HAP-1 (cell line): ENCODE data around the gene PLPPR1.

Source experiments
- DNase-seq, 2 experiments: peaks; one replicate each; pipeline ENCODE4 v3.0.0-alpha.2; 2016 to 2020; ENCODE audit warnings: low spot score in 2 of 2
- H3K27me3 ChIP-seq: fragments of 250-450 bp; sonication (Bioruptor Pico); 2 replicates; pipeline ENCODE4 v1.5.1; 2020; ENCODE audit warnings: low read depth, mild to moderate bottlenecking, moderate library complexity
- H3K36me3 ChIP-seq: fragments of 250-450 bp; sonication (Bioruptor Pico); replicated peaks from 2 replicates; pipeline ENCODE4 v1.5.1; 2020; ENCODE audit warnings: mild to moderate bottlenecking
- H3K4me1 ChIP-seq: fragments of 250-450 bp; sonication (Bioruptor Pico); 2 replicates; pipeline ENCODE4 v1.5.1; 2020; ENCODE audit warnings: mild to moderate bottlenecking
- H3K4me3 ChIP-seq: fragments of 250-450 bp; sonication (Bioruptor Pico); 2 replicates; pipeline ENCODE4 v1.5.1; 2020; ENCODE audit warnings: mild to moderate bottlenecking, moderate library complexity
- H3K9me3 ChIP-seq: fragments of 250-450 bp; sonication (Bioruptor Pico); 2 replicates; pipeline ENCODE4 v1.5.1; 2020; ENCODE audit warnings: mild to moderate bottlenecking, moderate library complexity
- in situ Hi-C: fragments of 300-500 bp; cut with MboI; formaldehyde crosslinking; loops from 3 replicates; pipeline ENCODE4 v1.14.3; 2020; ENCODE audit warnings: low sequenced_read_pairs, inconsistent platforms, mixed read lengths

The PLPPR1 gene

DNA sequence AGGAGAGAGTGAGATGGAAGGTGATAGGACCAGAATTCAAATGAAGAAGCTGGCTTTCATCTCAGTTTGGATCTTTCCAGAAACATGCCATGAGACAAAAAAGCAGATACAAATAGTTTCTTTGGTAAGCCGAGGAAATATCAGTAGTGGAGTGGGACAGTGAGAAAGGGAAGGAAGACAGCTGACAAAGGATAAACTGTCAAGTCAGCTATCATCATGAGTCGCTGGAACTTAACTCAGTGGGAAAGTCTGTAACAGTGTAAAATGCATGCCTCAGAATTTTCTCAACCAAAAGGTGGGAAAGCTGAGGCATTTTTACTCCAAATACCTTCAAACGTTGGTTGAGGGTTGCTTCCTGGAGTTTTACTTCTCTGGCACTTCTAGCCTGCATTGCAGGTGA is 129.8 kb downstream of the PLPPR1 start:
- in situ Hi-C loops = loop anchor here (10.0 kb wide), 1 partner anchor 64 kb away; no protein-coding TSS in a partner anchor

DNA sequence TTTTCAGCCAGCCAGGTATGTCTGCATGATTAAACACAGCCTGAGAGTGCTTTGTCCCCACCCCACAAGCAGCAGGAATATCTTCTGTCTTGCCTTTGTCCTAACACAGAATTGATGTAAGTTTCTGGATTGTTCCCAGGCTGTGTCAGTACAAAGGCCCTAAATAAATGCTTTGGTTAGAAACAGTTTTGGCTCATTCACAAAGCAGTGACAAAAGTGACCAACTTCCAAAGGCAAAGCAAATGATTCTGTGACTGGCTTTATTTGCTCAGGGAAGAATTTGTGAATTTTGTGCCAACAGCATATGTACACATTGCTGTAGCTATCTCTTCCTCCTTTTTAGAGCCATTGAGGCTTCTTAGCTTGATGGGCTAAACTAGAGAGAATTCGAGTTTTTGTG is 133.7 kb downstream of the PLPPR1 start:
- H3K27me3 ChIP-seq = no peaks in the 10 kb centered on the region; the same call in 1 of the 2 replicates
- no peaks in the 10 kb centered on the region for H3K36me3 ChIP-seq
- no peaks in the 10 kb centered on the region for H3K4me1 ChIP-seq
- no peak for DNase-seq
- H3K9me3 ChIP-seq = no peaks in the 10 kb centered on the region
- in situ Hi-C loops = no loop called here
- no peak overlapping the region for H3K4me3 ChIP-seq

More for the DNA sequence above, 129.8 kb downstream of the PLPPR1 start:
- Histone ChIP-seq H3K4me1 (no peaks in the 10 kb centered on the region), H3K27me3 (no peaks in the 10 kb centered on the region), H3K36me3 (no peaks in the 10 kb centered on the region), H3K4me3 (no peak overlapping the region), H3K9me3 (no peaks in the 10 kb centered on the region)
- DNase-seq = no peak

DNA sequence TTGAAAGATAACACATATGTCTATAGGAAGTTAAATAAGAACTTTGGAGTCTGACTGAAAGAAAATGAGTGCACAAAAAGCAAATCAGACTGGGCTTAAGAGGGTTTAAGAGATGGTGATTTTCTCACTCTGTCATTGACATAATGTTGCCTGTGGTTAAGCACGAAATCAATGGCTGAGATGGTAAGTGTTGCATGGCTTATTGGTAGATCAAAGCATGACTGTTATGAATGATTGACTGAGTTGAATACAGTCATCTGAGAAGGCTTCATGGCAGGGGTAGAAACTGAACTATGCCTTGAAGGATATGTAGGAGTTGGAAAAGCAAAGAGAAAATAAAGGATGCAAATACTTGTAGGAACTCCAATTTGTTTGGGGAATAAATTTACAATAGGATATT is 136.6 kb downstream of the PLPPR1 start:
- in situ Hi-C loops = no loop called here
- Histone ChIP-seq H3K4me1 (no peaks in the 10 kb centered on the region), H3K27me3 (no peaks in the 10 kb centered on the region; the same call in 1 of the 2 replicates), H3K4me3 (no peak overlapping the region), H3K9me3 (no peaks in the 10 kb centered on the region), H3K36me3 (no peaks in the 10 kb centered on the region)
- DNase-seq = no peak

DNA sequence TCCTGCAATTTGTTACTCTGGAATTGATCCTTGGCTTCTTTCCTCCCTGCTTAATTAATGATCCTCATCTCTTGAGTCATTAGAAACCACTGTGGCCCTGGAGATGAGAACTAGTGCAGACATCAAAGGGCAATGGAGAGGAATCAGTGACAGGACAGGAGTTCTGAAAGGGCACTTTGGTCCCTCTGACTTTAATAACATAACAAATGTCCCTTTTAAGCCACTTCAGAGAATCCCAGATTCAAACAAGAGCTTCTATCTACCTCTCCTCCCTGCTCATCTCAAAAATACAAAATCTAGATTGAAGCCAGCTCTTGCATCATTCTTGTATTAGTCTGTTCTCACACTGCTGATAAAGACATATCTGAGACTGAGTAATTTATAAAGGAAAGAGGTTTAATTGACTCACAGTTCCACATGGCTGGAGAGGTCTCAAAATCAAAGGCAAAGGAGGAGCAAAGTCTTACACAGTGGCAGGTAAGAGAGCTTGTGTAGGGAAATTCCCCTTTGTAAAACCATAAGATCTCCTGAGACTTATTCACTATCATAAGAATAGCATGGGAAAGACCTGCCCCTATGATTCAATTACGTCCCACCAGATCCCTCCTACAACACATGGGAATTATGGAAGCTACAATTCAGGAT is 139.1 kb downstream of the PLPPR1 start:
- Histone ChIP-seq H3K4me1 (no peaks in the 10 kb centered on the region), H3K4me3 (no peak overlapping the region), H3K36me3 (no peaks in the 10 kb centered on the region), H3K9me3 (no peaks in the 10 kb centered on the region), H3K27me3 (no peaks in the 10 kb centered on the region; the same call in 1 of the 2 replicates)
- in situ Hi-C loops = no loop called here
- DNase-seq = no peak

DNA sequence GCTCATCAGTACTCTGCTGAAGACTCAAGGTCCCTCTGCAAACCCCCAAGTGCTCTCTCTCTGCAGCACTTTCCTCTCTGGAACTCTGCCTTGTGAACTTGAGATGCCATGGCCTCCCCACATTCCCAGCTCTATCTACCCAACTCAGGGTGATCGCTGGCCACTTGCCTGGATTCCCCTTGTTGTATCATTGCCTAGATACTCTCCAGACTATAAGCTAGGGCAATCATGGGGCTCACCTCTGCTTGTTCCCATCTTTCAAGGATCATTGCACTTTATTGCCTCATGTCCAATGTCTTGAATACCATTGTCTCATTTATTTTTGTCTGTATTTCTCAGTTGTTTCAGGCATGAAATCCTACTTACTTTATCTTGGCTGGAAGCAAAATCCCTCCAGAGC is 144.1 kb downstream of the PLPPR1 start:
- Histone ChIP-seq H3K4me3 (no peak overlapping the region), H3K4me1 (no peaks in the 10 kb centered on the region), H3K9me3 (no peaks in the 10 kb centered on the region), H3K27me3 (no peaks in the 10 kb centered on the region), H3K36me3 (no peaks in the 10 kb centered on the region)
- in situ Hi-C loops = no loop called here
- no peak for DNase-seq

DNA sequence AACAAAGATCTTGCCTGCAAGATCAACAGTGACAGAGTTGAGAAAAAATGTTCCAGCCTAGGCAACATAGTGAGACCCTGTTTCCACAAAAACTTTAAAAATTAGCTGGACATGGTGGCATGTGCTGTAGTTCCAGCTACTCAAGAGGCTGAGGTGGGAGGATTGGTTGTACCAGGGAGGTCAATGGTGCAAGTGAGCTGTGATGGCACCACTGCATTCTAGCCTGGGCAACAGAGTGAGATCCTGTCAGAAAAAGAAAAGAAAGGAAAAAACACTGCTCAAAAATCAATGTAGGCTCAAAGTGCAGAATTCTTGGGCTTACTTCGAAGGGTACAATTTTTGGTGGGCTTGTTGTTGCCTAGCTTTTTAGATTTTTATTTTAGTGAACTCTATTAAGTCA is 145.4 kb downstream of the PLPPR1 start:
- no peaks in the 10 kb centered on the region for H3K4me1 ChIP-seq
- H3K4me3 ChIP-seq = no peak overlapping the region
- H3K27me3 ChIP-seq = no peaks in the 10 kb centered on the region
- H3K36me3 ChIP-seq = no peaks in the 10 kb centered on the region
- in situ Hi-C loops = no loop called here
- no peaks in the 10 kb centered on the region for H3K9me3 ChIP-seq
- no peak for DNase-seq

DNA sequence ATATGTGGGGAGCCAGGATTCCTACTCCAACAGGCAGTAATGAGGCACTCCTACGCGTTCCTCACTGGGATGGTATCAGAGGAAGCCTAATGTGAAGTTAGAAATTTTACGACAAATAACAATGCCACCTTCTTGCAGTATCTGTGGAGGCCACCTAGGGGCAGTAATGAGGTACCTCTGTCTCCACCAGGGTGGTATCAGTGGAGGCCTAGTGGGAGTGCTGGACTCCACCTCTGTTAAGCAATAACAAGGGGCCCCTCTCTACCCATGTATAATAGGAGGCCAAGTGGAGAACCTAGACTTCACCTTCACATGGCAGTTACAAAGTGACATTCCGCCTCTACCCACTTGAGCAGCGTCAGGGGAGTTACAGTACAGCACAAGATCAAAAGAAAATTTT is 147.9 kb downstream of the PLPPR1 start:
- no peaks in the 10 kb centered on the region for H3K4me1 ChIP-seq
- no peaks in the 10 kb centered on the region for H3K36me3 ChIP-seq
- H3K9me3 ChIP-seq = no peaks in the 10 kb centered on the region
- no peaks in the 10 kb centered on the region for H3K27me3 ChIP-seq
- in situ Hi-C loops = no loop called here
- no peak overlapping the region for H3K4me3 ChIP-seq
- DNase-seq = peak in 1 of 2 experiments; percentile 29

DNA sequence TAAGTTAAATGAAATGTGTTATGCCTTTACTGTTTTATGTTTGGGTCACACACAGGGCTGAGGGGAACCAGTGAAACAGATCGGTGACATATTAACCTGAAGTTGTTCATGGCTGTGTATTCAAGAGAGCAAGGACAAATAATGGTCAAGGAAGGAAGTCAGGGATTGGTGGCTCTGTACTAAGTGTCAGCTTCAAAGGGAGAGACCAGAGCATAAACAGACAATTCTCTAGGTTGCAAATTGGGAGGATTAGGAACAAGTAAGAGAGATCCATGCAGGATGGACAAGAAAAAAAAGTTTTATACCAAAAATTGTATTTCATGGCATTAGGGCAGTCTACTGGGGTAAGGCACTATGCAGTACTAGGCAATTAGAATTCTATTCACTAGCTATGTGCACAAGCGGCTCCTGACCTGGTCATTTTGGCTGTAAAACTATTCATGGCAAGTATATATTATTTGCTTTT is 156.3 kb downstream of the PLPPR1 start:
- H3K36me3 ChIP-seq = no peaks in the 10 kb centered on the region
- no peaks in the 10 kb centered on the region for H3K4me1 ChIP-seq
- in situ Hi-C loops = no loop called here
- H3K9me3 ChIP-seq = no peaks in the 10 kb centered on the region
- peaks cover 15% of the 10 kb centered on the region for H3K27me3 ChIP-seq
- H3K4me3 ChIP-seq = no peak overlapping the region
- no peak for DNase-seq

DNA sequence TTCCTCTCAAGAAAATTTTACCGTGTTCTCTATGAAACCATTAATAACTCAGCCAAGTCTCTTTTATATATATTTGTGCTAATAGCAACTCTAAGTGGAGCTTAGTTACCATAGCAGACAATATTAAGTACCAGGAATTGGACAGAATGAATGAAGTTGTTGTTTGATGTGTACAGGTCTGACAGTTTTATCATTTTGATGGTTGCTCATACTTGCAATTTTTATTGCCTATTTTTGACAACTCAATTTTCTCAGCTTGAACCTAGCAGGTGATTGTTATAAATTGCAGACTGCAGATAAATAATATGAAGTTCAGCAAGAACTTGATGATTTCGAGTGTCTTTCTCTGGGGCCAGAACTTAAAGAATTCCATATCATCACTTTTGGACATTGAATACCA is 163.2 kb downstream of the PLPPR1 start:
- H3K27me3 ChIP-seq = peaks cover 4% of the 10 kb centered on the region
- no peak overlapping the region for H3K4me3 ChIP-seq
- in situ Hi-C loops = no loop called here
- no peaks in the 10 kb centered on the region for H3K4me1 ChIP-seq
- no peaks in the 10 kb centered on the region for H3K36me3 ChIP-seq
- H3K9me3 ChIP-seq = no peaks in the 10 kb centered on the region
- no peak for DNase-seq

DNA sequence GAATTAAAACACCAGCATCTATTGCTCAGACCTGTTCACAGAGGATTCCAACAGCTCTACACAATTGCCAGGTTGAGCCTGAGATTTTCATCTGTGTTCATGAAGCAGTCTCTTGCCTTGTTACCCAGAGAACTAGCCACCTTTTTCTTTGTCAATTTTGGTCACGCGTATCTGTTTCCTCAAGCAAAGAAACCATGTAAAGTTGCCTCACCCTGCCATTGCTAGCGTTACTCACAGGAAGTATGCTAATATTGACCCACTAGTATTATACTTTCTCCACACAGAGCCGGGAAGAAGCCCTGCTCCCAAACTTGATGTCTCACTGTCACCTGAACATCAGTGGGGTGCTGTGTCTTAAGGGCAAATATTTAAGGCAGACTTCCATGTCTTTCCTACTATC is 168.5 kb downstream of the PLPPR1 start:
- in situ Hi-C loops = no loop called here

DNA sequence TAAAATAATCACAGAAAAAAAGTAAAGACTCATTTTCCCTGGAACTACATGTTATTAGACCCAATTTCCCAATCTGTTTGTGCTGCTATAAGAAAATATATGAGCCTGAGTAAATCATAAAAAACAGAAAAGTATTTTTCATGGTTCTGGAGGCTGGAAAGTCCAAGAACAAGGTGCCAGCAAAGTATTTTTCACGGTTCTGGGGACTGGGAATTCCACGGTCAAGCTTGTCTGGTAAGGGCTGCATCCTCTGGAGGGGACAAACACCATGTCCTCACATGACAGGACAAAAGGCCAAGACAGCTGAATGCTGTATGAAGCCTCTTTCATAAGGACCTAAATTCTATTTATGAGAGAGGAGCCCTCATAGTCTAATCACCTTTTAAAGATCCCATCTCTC is 172.3 kb downstream of the PLPPR1 start:
- in situ Hi-C loops = no loop called here
- Histone ChIP-seq H3K36me3 (no peaks in the 10 kb centered on the region), H3K4me1 (no peaks in the 10 kb centered on the region), H3K9me3 (no peaks in the 10 kb centered on the region), H3K4me3 (no peak overlapping the region), H3K27me3 (0 out of 2 replicates have a peak, but pooled peaks cover 2% of the 10 kb centered on the region)
- DNase-seq = no peak

More for the DNA sequence above, 168.5 kb downstream of the PLPPR1 start:
- Histone ChIP-seq H3K4me1 (no peaks in the 10 kb centered on the region), H3K36me3 (no peaks in the 10 kb centered on the region), H3K27me3 (no peaks in the 10 kb centered on the region), H3K4me3 (no peak overlapping the region), H3K9me3 (no peaks in the 10 kb centered on the region)
- no peak for DNase-seq

DNA sequence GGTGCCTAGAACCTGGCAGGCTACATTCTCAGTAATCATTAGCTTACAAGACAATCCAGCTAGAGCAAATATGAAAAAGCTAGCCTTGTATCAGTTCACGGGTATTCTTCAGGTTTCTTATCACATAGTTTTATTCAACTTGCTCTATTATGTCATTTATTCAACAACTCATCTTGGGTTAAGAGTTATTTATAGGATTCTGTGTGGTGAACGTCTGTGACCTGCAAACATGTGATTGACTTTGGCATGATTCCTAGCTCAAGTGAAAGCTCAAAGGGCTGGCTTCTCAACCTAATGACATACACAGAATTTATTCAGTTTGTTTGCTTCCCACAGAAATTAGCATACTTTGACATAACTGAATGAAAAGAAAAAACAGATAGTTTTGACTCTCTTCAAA is 173.1 kb downstream of the PLPPR1 start:
- Histone ChIP-seq H3K27me3 (0 out of 2 replicates have a peak, but pooled peaks cover 2% of the 10 kb centered on the region), H3K4me3 (no peak overlapping the region), H3K9me3 (no peaks in the 10 kb centered on the region), H3K4me1 (no peaks in the 10 kb centered on the region), H3K36me3 (no peaks in the 10 kb centered on the region)
- in situ Hi-C loops = no loop called here
- no peak for DNase-seq

DNA sequence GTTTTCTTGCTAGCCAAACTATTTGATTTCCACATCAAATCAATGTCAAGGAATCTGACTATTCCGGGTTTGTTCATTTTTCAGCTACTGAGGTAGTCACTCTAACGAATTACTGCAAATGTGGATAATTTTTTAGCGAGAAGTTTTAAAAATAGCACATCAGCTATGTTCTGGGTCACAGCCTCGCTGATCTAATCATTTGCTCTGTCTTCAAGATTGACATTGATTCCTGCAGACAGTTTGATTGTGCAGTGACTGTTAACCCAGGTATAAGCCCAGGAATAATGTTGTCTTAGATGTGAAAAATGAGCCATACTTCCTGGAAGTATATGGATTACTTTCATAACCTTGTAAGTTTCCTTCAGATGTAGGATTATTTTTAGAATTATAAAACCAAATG is 181.1 kb downstream of the PLPPR1 start:
- H3K36me3 ChIP-seq = no peaks in the 10 kb centered on the region
- no peak overlapping the region for H3K4me3 ChIP-seq
- H3K27me3 ChIP-seq = no peaks in the 10 kb centered on the region
- in situ Hi-C loops = no loop called here
- H3K4me1 ChIP-seq = no peaks in the 10 kb centered on the region
- no peaks in the 10 kb centered on the region for H3K9me3 ChIP-seq
- DNase-seq = no peak

DNA sequence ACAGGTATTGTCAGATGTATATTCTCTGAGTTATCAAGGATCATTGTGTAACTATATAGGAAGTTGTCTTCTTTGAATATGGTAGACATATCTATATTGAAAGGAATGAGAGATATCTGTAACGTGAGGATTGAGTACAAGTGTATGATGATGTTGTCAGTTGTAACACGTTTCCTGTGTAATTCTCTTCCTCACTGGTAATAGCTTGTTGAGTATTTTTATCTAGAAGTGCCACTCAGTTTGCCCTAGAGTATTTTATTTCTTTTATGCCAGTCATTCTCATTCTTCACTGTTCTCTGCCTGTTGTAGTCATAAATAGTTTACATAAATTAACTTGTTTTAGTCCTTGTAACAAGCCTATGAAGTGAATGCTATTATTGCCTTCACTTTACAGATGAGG is 184.1 kb downstream of the PLPPR1 start:
- Histone ChIP-seq H3K4me1 (no peaks in the 10 kb centered on the region), H3K27me3 (no peaks in the 10 kb centered on the region), H3K9me3 (no peaks in the 10 kb centered on the region), H3K4me3 (no peak overlapping the region), H3K36me3 (no peaks in the 10 kb centered on the region)
- no peak for DNase-seq
- in situ Hi-C loops = no loop called here

DNA sequence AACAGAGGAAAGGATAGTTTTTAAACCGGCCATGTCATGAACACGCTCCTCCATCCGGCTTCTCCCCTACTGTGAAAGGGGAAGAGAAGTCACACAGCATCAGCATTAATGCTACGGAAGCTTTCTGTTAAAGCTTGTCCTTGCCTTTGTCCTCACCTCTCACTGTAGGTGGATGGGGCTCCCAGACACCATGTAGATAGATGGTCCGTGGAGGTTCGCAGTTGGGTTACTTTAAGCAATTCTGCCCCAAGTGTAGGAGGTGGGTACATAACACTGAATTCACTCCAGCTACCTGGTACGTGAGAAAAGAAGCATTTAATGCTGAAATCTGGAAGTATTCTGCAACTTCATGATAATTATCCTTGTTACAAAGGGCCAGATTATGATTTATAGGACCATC is 190.5 kb downstream of the PLPPR1 start:
- Histone ChIP-seq H3K4me3 (no peak overlapping the region), H3K4me1 (no peaks in the 10 kb centered on the region), H3K9me3 (no peaks in the 10 kb centered on the region), H3K27me3 (no peaks in the 10 kb centered on the region), H3K36me3 (no peaks in the 10 kb centered on the region)
- no peak for DNase-seq
- in situ Hi-C loops = no loop called here
